BLaER1 treated with 17β-estradiol and CSF1 and Interleukin-3, amounts not matched to agents 10 nM and 100 nM (cell line): ENCODE data around the gene MYO5B.
A peak's percentile ranks its signal among the peaks of the same experiment; 100 is the strongest.
"Not testable (repeated sequence)": the region's sequence is repeated elsewhere in the genome, so short reads cannot be mapped to it uniquely, and the experiment has no call there.

Source experiments
- H3K27ac ChIP-seq, 11 experiments: shearing (Covaris generic); formaldehyde crosslinking; 2 replicates each; pipeline ENCODE4 v1.8.1; 2022
- H3K27me3 ChIP-seq, 11 experiments: shearing (Covaris generic); formaldehyde crosslinking; 2 replicates each; pipeline ENCODE4 v1.8.1; 2022
- H3K36me3 ChIP-seq, 11 experiments: shearing (Covaris generic); formaldehyde crosslinking; 2 replicates each; pipeline ENCODE4 v1.8.1; 2022
- H3K4me1 ChIP-seq, 10 experiments: shearing (Covaris generic); formaldehyde crosslinking; 2 replicates each; pipeline ENCODE4 v1.8.1; 2022
- H3K4me2 ChIP-seq, 11 experiments: shearing (Covaris generic); formaldehyde crosslinking; 2 replicates each; pipeline ENCODE4 v1.8.1; 2022
- H3K4me3 ChIP-seq, 10 experiments: shearing (Covaris generic); formaldehyde crosslinking; 2 replicates each; pipeline ENCODE4 v1.8.1; 2022
- H3K9ac ChIP-seq, 11 experiments: shearing (Covaris generic); formaldehyde crosslinking; 2 replicates each; pipeline ENCODE4 v1.8.1; 2022
- H3K9me3 ChIP-seq, 11 experiments: shearing (Covaris generic); formaldehyde crosslinking; replicated peaks in 1 of 11; 2 replicates each; pipeline ENCODE4 v1.8.1; 2022
- H4K20me1 ChIP-seq, 11 experiments: shearing (Covaris generic); formaldehyde crosslinking; 2 replicates each; pipeline ENCODE4 v1.8.1; 2022
- Cebpa-rat ChIP-seq, 11 experiments: shearing (Covaris generic); IDR thresholded peaks; 2 replicates each; pipeline ENCODE4 v1.8.1; 2022

Gene MYO5B

DNA sequence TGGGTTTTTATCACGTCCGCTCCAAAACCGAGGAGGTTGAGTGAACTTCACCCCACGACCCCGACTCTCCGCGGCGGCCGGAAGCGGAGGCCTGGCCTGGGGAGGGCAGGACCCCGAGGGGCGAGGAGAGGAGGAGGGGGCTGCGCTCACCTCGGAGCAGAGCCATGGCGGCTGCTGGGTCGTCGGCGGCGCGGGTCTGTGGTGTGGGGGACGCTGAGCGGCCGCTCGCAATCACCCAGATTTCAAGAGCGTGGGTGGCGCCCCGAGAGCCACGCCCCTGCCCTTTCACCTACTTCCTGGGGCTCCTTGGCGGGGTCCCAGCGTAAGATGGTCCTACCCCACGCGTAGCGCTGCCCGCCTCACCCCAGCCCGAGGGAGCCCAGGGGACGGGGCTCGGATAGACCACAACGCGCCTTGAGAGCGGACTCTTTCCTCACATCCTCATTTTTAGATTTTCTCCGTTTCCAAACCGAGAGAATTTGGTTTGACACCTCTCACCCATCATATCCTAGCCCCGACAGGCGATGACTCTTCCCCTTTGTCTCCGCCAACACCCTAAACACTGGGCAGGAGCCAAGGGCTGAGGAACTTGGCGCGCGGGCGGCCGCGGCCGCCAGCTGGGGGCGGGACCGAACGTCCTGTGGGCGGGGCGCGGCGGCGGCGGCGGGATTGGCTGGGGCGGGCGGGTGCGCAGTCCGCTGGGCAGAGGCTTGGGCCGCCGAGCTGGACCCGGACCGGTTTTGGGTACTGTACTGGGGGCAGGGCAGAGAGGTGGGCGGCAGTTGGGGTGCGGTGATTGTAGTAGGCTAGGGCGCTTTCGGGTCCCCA, 381.4 kb downstream of the MYO5B start, which contains the start of gene ACAA2:
Gene ACAA2 (minus strand): TSS at position 215 of the 828 bp plus-strand sequence. CDS start 49 bp downstream, at position 166.
- Histone ChIP-seq H3K4me2 (peak within 1 kb of the TSS; percentile 93 to 98 (median 96)), H3K27ac (peak within 1 kb of the TSS; percentile 92 to 100 (median 98)), H4K20me1 (no peaks in the 10 kb centered on the region), H3K9ac (peak within 1 kb of the TSS; percentile 94 to 99 (median 97)), H3K9me3 (peaks cover 14 to 22% (median 22%) of the 10 kb centered on the region in 11 experiments), H3K36me3 (peaks cover 9 to 27% (median 20%) of the 10 kb centered on the region in 11 experiments), H3K27me3 (no peaks in the 10 kb centered on the region), H3K4me3 (peak within 1 kb of the TSS; percentile 76 to 95 (median 84)), H3K4me1 (peaks cover 22 to 29% (median 25%) of the 10 kb centered on the region in 10 experiments)
- no peak for TF ChIP-seq Cebpa-rat (IDR thresholded peaks at IDR 0.05)

DNA sequence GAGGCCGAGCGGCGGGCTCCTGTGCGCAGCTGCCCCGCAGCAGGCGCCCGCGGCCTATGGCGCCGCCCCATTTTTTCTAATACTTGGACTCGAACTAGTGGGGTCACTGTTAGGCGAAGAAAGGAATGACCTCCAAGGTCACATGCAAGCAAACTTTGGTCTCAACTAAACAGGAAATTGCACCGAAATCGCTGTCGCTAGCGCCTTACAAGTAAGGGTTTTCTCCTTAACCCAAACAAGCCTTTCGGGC, 382.0 kb downstream of the MYO5B start:
- H3K9me3 ChIP-seq: peaks cover 19 to 28% (median 27%) of the 10 kb centered on the region in 11 experiments
- peak overlapping the region; percentile 94 to 99 (median 97) for H3K9ac ChIP-seq
- TF ChIP-seq Cebpa-rat (IDR thresholded peaks at IDR 0.05): no peak
- peak overlapping the region; percentile 81 to 98 (median 96) for H3K4me2 ChIP-seq
- peaks cover 22 to 29% (median 25%) of the 10 kb centered on the region in 10 experiments for H3K4me1 ChIP-seq
- no peaks in the 10 kb centered on the region for H4K20me1 ChIP-seq
- H3K4me3 ChIP-seq: peak overlapping the region; percentile 76 to 95 (median 84)
- H3K27me3 ChIP-seq: no peaks in the 10 kb centered on the region
- peaks cover 15 to 32% (median 26%) of the 10 kb centered on the region in 11 experiments for H3K36me3 ChIP-seq
- peak overlapping the region; percentile 92 to 100 (median 98) for H3K27ac ChIP-seq

DNA sequence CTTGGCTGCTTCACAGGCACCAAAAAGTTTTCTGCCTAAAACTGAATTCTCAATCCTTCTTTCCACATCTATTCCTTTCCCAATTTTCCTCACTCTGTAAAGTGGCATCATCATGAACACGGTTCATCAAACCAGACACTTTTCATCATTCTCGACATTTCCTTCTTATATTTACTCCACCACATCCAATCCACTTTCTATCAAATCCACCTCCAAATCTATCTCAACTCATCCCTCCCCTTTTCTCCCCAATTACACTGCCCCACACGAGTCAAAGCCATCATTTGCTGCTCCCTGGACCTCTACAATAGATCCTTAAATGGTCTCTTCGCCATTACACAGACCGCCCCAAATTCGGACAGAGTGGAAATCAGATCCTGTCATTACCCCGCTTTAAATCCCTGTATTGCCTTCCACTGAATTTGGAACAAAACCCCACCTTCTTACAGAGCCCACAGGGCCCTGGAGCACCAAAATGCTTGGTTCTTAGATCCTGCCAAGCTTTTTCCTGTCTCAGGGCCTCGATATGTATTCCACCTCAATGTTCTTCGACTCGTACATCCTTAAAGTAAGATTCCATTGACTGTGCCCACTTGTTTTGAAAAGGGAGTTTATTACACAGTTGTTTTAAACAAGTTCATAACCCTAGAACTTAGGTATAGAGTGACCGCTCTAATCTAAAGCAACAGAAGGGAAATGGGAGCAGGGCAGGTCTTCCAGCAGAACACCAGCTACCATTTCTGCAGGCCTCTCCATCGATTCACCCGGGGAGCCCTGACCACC, 382.5 kb downstream of the MYO5B start:
- H3K9ac ChIP-seq: peak overlapping the region; percentile 94 to 99 (median 97)
- no peak for TF ChIP-seq Cebpa-rat (IDR thresholded peaks at IDR 0.05)
- peaks cover 22 to 29% (median 25%) of the 10 kb centered on the region in 10 experiments for H3K4me1 ChIP-seq
- peaks cover 24 to 33% (median 32%) of the 10 kb centered on the region in 11 experiments for H3K9me3 ChIP-seq
- H3K4me3 ChIP-seq: peak overlapping the region; percentile 76 to 95 (median 84)
- peaks cover 15 to 37% (median 28%) of the 10 kb centered on the region in 11 experiments for H3K36me3 ChIP-seq
- peak overlapping the region; percentile 92 to 100 (median 98) for H3K27ac ChIP-seq
- H4K20me1 ChIP-seq: no peaks in the 10 kb centered on the region; a peak in 1 of 22 replicates
- H3K27me3 ChIP-seq: no peaks in the 10 kb centered on the region
- H3K4me2 ChIP-seq: peak overlapping the region; percentile 81 to 98 (median 96)

GRCh38 chr18:49811151-49811938, 383.6 kb downstream of the MYO5B start:
- Histone ChIP-seq H3K4me1 (peaks cover 22 to 29% (median 25%) of the 10 kb centered on the region in 10 experiments), H3K4me3 (peak overlapping the region in 2 of 10 experiments; percentile 81 to 93; a peak in 3 of 20 replicates), H3K27ac (no peak overlapping the region)

DNA sequence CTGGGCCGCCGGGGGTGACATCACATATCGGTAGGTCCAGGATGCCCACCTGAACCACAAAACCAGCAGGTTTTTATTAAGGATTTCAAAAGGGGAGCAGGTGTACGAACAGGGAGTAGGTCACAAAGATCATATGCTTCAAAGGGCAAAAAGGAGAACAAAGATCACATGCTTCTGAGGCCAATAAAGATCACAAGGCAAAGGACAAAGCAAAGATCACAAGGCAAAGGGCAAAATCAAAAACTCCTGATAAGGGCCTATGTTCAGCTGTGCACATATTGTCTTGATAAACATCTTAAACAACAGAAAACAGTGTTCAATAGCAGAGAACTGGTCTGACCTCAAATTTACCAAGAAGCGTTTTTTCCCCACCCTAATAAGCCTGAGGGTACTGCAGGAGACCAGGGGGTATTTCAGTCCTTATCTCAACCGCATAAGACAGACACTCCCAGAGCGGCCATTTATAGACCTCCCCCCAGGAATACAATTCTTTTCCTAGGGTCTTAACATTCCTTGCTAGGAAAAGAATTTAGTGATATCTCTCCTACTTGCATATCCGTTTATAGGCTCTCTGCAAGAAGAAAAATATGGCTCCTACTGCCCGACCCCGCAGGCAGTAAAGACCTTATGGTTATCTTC, 386.3 kb downstream of the MYO5B start:
- H3K27me3 ChIP-seq, H3K9ac ChIP-seq, H3K4me2 ChIP-seq, H3K27ac ChIP-seq: not testable (repeated sequence)
- Histone ChIP-seq H3K9me3 (peaks cover 31 to 52% (median 42%) of the 10 kb centered on the region in 11 experiments), H3K4me1 (peaks cover 16 to 31% (median 24%) of the 10 kb centered on the region in 10 experiments), H4K20me1 (peaks cover 0 to 27% (median 13%) of the 10 kb centered on the region in 11 experiments; a peak in 10 of 22 replicates), H3K4me3 (0 out of 20 replicates have a peak overlapping the region, but pooled peaks of 1 of the 10 experiments have one; percentile 8), H3K36me3 (peaks cover 19 to 53% (median 39%) of the 10 kb centered on the region in 11 experiments)

More at GRCh38 chr18:49811151-49811938, 383.6 kb downstream of the MYO5B start:
- H3K4me2 ChIP-seq: peak overlapping the region; percentile 49 to 98 (median 96)
- H3K9me3 ChIP-seq: peaks cover 31 to 44% (median 42%) of the 10 kb centered on the region in 11 experiments
- peak overlapping the region in 4 of 11 experiments; percentile 1 to 41 (median 18); a peak in 2 of 22 replicates for H3K9ac ChIP-seq
- H3K36me3 ChIP-seq: peaks cover 19 to 49% (median 37%) of the 10 kb centered on the region in 11 experiments
- no peak for TF ChIP-seq Cebpa-rat (IDR thresholded peaks at IDR 0.05)
- H3K27me3 ChIP-seq: no peaks in the 10 kb centered on the region
- H4K20me1 ChIP-seq: peaks cover 0 to 5% (median 0%) of the 10 kb centered on the region in 11 experiments; a peak in 3 of 22 replicates

GRCh38 chr18:49804096-49804495, 390.9 kb downstream of the MYO5B start:
- Histone ChIP-seq H3K9ac (no peak overlapping the region), H3K9me3 (peaks cover 23 to 49% (median 36%) of the 10 kb centered on the region in 11 experiments), H3K27ac (no peak overlapping the region), H3K4me1 (peaks cover 0 to 13% (median 4%) of the 10 kb centered on the region in 10 experiments; a peak in 8 of 20 replicates), H4K20me1 (peaks cover 0 to 42% (median 13%) of the 10 kb centered on the region in 11 experiments; a peak in 11 of 22 replicates), H3K27me3 (no peaks in the 10 kb centered on the region), H3K4me3 (no peak overlapping the region), H3K4me2 (no peak overlapping the region), H3K36me3 (peaks cover 40 to 75% (median 56%) of the 10 kb centered on the region in 11 experiments)
- TF ChIP-seq Cebpa-rat (IDR thresholded peaks at IDR 0.05): no peak

DNA sequence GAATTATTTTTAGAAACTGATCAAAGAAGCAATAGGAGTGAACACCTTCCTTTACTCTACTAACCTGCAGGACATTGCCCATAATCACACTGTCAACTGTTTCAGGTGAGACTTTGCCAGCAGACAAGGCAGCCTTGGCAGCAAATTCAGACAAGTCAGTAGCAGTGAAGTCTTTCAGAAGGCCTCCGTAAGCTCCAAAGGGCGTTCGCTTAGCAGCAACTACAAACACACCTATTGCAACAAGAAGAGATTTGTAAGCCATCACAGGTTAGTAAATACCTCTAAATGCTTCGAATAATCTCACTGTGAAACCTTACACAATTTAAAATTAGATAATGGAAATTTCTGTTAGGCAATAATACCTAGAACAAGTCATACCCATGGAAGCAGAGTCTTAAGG, 392.3 kb downstream of the MYO5B start:
- Histone ChIP-seq H4K20me1 (peaks cover 0 to 42% (median 13%) of the 10 kb centered on the region in 11 experiments; a peak in 11 of 22 replicates), H3K9ac (no peak overlapping the region), H3K4me2 (no peak overlapping the region), H3K27ac (no peak overlapping the region), H3K4me3 (no peak overlapping the region), H3K4me1 (peaks cover 0 to 13% (median 4%) of the 10 kb centered on the region in 10 experiments; a peak in 8 of 20 replicates), H3K27me3 (no peaks in the 10 kb centered on the region), H3K36me3 (peaks cover 38 to 75% (median 52%) of the 10 kb centered on the region in 11 experiments), H3K9me3 (peaks cover 8 to 35% (median 21%) of the 10 kb centered on the region in 11 experiments)
- TF ChIP-seq Cebpa-rat (IDR thresholded peaks at IDR 0.05): no peak

- peaks cover 0 to 31% (median 11%) of the 10 kb centered on the region in 11 experiments; a peak in 10 of 22 replicates for H4K20me1 ChIP-seq
- not testable (repeated sequence) for H3K4me2 ChIP-seq, H3K4me3 ChIP-seq, H3K9ac ChIP-seq, H3K27me3 ChIP-seq, H3K27ac ChIP-seq, H3K4me1 ChIP-seq
- H3K36me3 ChIP-seq: peaks cover 49 to 79% (median 61%) of the 10 kb centered on the region in 11 experiments
- peaks cover 0 to 23% (median 4%) of the 10 kb centered on the region in 11 experiments; a peak in 10 of 22 replicates for H3K9me3 ChIP-seq
Observed at GRCh38 chr18:49800491-49800890, 394.5 kb downstream of the MYO5B start.

- H3K27me3 ChIP-seq, H3K4me2 ChIP-seq, H3K4me1 ChIP-seq, H3K4me3 ChIP-seq, H3K9ac ChIP-seq, H3K27ac ChIP-seq: not testable (repeated sequence)
- Histone ChIP-seq H4K20me1 (peaks cover 0 to 27% (median 8%) of the 10 kb centered on the region in 11 experiments; a peak in 9 of 22 replicates), H3K36me3 (peaks cover 56 to 86% (median 67%) of the 10 kb centered on the region in 11 experiments), H3K9me3 (peaks cover 0 to 23% (median 4%) of the 10 kb centered on the region in 11 experiments; a peak in 10 of 22 replicates)
Observed at GRCh38 chr18:49799806-49800205, 395.1 kb downstream of the MYO5B start.
